Measurements from ENCODE around the gene DCANP1. TPM values are rescaled to one million over a fixed set of nuclear protein-coding genes. Genes with fewer than 3 reads are reported as not detected.

The DCANP1 gene
- total and polyA plus RNA-seq, 2 experiments from 2014 or later = not detected

DNA sequence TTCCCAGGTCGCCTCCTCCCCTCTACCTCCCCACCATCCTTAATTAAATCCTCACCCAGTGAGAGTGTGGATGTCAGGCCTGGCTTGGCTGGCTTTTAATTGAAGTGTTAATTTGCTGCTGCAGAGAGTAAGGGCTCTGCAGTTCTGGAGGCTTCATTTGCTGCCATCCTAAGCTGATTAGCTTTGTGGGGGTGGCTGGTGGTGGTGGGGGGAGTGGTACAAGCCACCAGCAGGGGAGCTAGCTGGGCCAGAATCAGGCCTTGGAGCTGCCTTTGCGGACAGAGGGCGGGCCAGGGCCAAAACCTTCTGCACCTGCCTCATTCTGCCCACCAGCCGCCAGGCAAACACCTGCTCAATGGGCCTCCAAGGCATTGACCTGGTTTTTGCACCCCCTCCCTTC lies 31.8 kb upstream of the DCANP1 start:
- H3K27ac ChIP-seq = no peak overlapping the region

DNA sequence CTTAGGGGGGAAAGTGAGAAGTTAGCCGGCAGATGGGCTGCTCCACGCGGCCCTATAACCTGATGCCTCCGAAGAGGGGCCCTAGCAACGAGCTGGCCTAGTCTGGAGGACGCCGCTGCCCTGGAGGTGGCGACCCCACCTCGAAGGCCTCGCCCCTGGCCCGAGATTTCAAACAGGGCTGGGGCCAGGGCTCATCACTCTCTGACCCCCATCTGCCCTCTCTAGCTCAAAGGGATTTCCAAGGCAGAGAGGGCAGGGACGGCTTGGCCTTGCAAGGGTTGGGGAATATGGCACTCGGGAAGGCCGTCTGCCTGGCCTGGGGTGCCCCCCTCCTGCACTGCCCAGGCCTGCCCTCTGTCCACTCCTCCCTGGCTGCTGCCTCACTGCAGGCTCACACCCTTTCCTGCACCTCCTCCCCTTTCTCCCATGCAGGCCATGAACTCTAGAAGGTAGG lies 30.5 kb upstream of the DCANP1 start:
- DNase-seq (ENCODE audit: low read depth in 1 of 2, low spot score in 1 of 2) = no peak
- no peak overlapping the region for H3K27ac ChIP-seq
- peaks cover 16% of the 10 kb centered on the region for H3K4me1 ChIP-seq (ENCODE audit: low read depth)
- no peaks in the 10 kb centered on the region for H3K36me3 ChIP-seq
- no peak overlapping the region for H3K4me3 ChIP-seq
- H3K9me3 ChIP-seq (ENCODE audit: low read depth) = no peaks in the 10 kb centered on the region
- TF ChIP-seq, protein P1, sequence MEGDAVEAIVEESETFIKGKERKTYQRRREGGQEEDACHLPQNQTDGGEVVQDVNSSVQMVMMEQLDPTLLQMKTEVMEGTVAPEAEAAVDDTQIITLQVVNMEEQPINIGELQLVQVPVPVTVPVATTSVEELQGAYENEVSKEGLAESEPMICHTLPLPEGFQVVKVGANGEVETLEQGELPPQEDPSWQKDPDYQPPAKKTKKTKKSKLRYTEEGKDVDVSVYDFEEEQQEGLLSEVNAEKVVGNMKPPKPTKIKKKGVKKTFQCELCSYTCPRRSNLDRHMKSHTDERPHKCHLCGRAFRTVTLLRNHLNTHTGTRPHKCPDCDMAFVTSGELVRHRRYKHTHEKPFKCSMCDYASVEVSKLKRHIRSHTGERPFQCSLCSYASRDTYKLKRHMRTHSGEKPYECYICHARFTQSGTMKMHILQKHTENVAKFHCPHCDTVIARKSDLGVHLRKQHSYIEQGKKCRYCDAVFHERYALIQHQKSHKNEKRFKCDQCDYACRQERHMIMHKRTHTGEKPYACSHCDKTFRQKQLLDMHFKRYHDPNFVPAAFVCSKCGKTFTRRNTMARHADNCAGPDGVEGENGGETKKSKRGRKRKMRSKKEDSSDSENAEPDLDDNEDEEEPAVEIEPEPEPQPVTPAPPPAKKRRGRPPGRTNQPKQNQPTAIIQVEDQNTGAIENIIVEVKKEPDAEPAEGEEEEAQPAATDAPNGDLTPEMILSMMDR (IDR thresholded peaks at IDR 0.05; ENCODE audit: low read depth, low read length) = no peak
- H3K27me3 ChIP-seq = peaks cover 95% of the 10 kb centered on the region

More for the DNA sequence above, 31.8 kb upstream of the DCANP1 start:
- Histone ChIP-seq H3K27me3 (peaks cover 95% of the 10 kb centered on the region), H3K4me3 (no peak overlapping the region), H3K9me3 (ENCODE audit: low read depth) (no peaks in the 10 kb centered on the region), H3K4me1 (ENCODE audit: low read depth) (peaks cover 16% of the 10 kb centered on the region), H3K36me3 (no peaks in the 10 kb centered on the region)
- no peak for DNase-seq (ENCODE audit: low read depth in 1 of 2, low spot score in 1 of 2)
- TF ChIP-seq, protein P1 (IDR thresholded peaks at IDR 0.05; ENCODE audit: low read depth, low read length) = no peak

GRCh38 chr5:135476615-135477581 lies 29.8 kb upstream of the DCANP1 start:
- Histone ChIP-seq H3K27ac (no peak overlapping the region), H3K4me3 (no peak overlapping the region), H3K27me3 (peaks cover 95% of the 10 kb centered on the region), H3K9me3 (ENCODE audit: low read depth) (no peaks in the 10 kb centered on the region), H3K36me3 (no peaks in the 10 kb centered on the region), H3K4me1 (ENCODE audit: low read depth) (peaks cover 16% of the 10 kb centered on the region)
- DNase-seq (ENCODE audit: low read depth in 1 of 2, low spot score in 1 of 2) = no peak
- TF ChIP-seq, protein P1 (IDR thresholded peaks at IDR 0.05; ENCODE audit: low read depth, low read length) = no peak

GRCh38 chr5:135473956-135474670 lies 27.0 kb upstream of the DCANP1 start:
- H3K27me3 ChIP-seq = peaks cover 99% of the 10 kb centered on the region
- no peak overlapping the region for H3K4me3 ChIP-seq
- TF ChIP-seq, protein P1 (IDR thresholded peaks at IDR 0.05; ENCODE audit: low read depth, low read length) = no peak
- H3K27ac ChIP-seq = no peak overlapping the region
- DNase-seq (ENCODE audit: low read depth in 1 of 2, low spot score in 1 of 2) = no peak
- H3K9me3 ChIP-seq (ENCODE audit: low read depth) = no peaks in the 10 kb centered on the region
- peaks cover 16% of the 10 kb centered on the region for H3K4me1 ChIP-seq (ENCODE audit: low read depth)
- H3K36me3 ChIP-seq = no peaks in the 10 kb centered on the region

DNA sequence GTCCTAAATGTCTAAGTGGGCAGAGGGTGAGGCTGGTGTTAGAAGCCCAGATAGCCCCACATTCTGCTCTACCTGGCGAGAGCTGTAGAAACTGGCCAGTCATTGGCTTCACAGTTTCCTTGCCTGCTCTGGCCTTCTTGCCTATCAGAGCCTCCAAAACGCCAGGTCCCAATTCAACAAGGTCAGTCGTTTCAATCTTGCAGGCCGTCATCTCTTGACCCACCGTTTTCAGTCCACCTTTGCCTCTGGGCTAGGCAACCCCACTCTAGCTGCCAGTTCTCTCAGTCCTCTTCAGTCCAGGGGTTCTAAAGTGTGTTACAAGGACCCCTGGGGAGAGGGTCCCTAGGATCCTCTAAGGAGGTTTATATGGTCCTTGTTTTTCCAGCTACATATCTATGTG lies 25.0 kb upstream of the DCANP1 start:
- no peaks in the 10 kb centered on the region for H3K9me3 ChIP-seq (ENCODE audit: low read depth)
- no peaks in the 10 kb centered on the region for H3K36me3 ChIP-seq
- peaks cover 6% of the 10 kb centered on the region for H3K4me1 ChIP-seq (ENCODE audit: low read depth)
- H3K27ac ChIP-seq = no peak overlapping the region
- TF ChIP-seq, protein P1 (IDR thresholded peaks at IDR 0.05; ENCODE audit: low read depth, low read length) = no peak
- no peak for DNase-seq (ENCODE audit: low read depth in 1 of 2, low spot score in 1 of 2)
- no peak overlapping the region for H3K4me3 ChIP-seq
- H3K27me3 ChIP-seq = peaks cover 99% of the 10 kb centered on the region

All from cardiac muscle cell (in vitro differentiated cells and primary cell).